HepG2 (cell line): ENCODE results near the gene PLXNB2. TPM values are rescaled to one million over a fixed set of nuclear protein-coding genes. Genes with fewer than 3 reads are reported as not detected.

Experiments used
- ATAC-seq: fragments of 200-7000 bp; cut with Tn5 transposase; 3 replicates; pipeline ENCODE4 v1.9.1; 2020; ENCODE audit warnings: mild to moderate bottlenecking, moderate library complexity
- BruUV-seq: library from RNA; stranded (reverse); fragments of 400-500 nt; replicated peaks from 2 replicates; lab custom pipeline; 2021; lab: Mats Ljungman, UMichigan
- CTCF ChIA-PET: fragments of 300-600 bp; formaldehyde crosslinking; extraction: SDS; loops from one replicate; lab custom pipeline; 2021; ENCODE audit warnings: low total read pairs, inconsistent platforms, low intra/inter-chr PET ratio; lab: Yijun Ruan, JAX
- POLR2A ChIA-PET: fragments of 350-600 bp; sonication (Branson Sonifier 250); formaldehyde crosslinking; loops from one replicate; lab custom pipeline; 2020; ENCODE audit warnings: antibody characterized with exemption, inconsistent platforms; lab: Yijun Ruan, JAX
- DNase-seq: peaks from one replicate; pipeline ENCODE4 v3.0.0-alpha.2; 2015; ENCODE audit warnings: low spot score
- FAIRE-seq: peaks from 3 replicates; lab custom pipeline; 2011; peaks lifted over from hg19 to GRCh38; lab: Jason Lieb, UNC
- H2AFZ ChIP-seq: one replicate; pipeline ENCODE4 v1.6.1; 2011; ENCODE audit warnings: low read length, inconsistent platforms
- H3K27ac ChIP-seq: fragments of 300-600 bp; 3 replicates; pipeline ENCODE4 v1.8.0; 2011; ENCODE audit warnings: mixed run types, mild to moderate bottlenecking, mixed read lengths, low read length, inconsistent platforms; ENCODE audit not compliant: insufficient read depth; ENCODE audit errors: extremely low read length
- H3K27me3 ChIP-seq, 2 experiments: fragments of 200-600 bp in 1 of 2; 2 replicates in 1 of 2; 3 replicates in 1 of 2; pipeline versions ENCODE4 v1.6.0 to v1.8.0; 2011; ENCODE audit warnings: low read length in 2 of 2, mild to moderate bottlenecking in 2 of 2, moderate library complexity in 2 of 2, inconsistent platforms in 1 of 2; ENCODE audit not compliant: insufficient read depth in 2 of 2, control insufficient read depth in 1 of 2
- H3K36me3 ChIP-seq, 2 experiments: fragments of 200-600 bp in 1 of 2; replicated peaks in 1 of 2; 2 replicates in 1 of 2; 3 replicates in 1 of 2; pipeline versions ENCODE4 v1.5.1 to v1.8.0; 2011; ENCODE audit warnings: low read length in 2 of 2, inconsistent platforms in 1 of 2; ENCODE audit not compliant: insufficient read depth in 2 of 2, control insufficient read depth in 1 of 2
- H3K4me1 ChIP-seq: 2 replicates; pipeline ENCODE4 v1.5.1; 2012; ENCODE audit warnings: low read length, inconsistent platforms; ENCODE audit not compliant: insufficient read depth
- H3K4me2 ChIP-seq: 2 replicates; pipeline ENCODE4 v1.6.0; 2011; ENCODE audit warnings: low read depth, low read length, inconsistent platforms
- H3K4me3 ChIP-seq, 3 experiments: fragments of 200-600 bp in 1 of 3; sonication (generic), shearing (Covaris generic) in 1 of 3; replicated peaks in 1 of 3; 2 replicates each; pipeline ENCODE4 v1.5.1; 2011 to 2016; ENCODE audit warnings: low read length in 3 of 3, inconsistent platforms in 2 of 3, low read depth in 2 of 3, mild to moderate bottlenecking in 2 of 3, control low read depth in 1 of 3, mixed read lengths in 1 of 3; ENCODE audit not compliant: insufficient read depth in 1 of 3
- H3K79me2 ChIP-seq: one replicate; pipeline ENCODE4 v1.6.1; 2011; ENCODE audit warnings: low read length, inconsistent platforms; ENCODE audit not compliant: insufficient read depth
- H3K9ac ChIP-seq: 2 replicates; pipeline ENCODE4 v1.6.0; 2011; ENCODE audit warnings: mild to moderate bottlenecking, low read depth, low read length, inconsistent platforms; ENCODE audit not compliant: insufficient read depth
- H3K9me3 ChIP-seq: 2 replicates; pipeline ENCODE4 v1.5.1; 2012; ENCODE audit warnings: mild to moderate bottlenecking, low read length
- H4K20me1 ChIP-seq: 2 replicates; pipeline ENCODE4 v1.6.0; 2011; ENCODE audit warnings: inconsistent platforms, mild to moderate bottlenecking, low read length, moderate library complexity; ENCODE audit not compliant: insufficient read depth
- CBX2 ChIP-seq, 2 experiments: fragments of 200-600 bp in 1 of 2; sonication (generic); formaldehyde crosslinking in 1 of 2; IDR thresholded peaks; 2 replicates each; pipeline versions ENCODE4 v1.7.0 to v1.8.1; 2018 to 2022; ENCODE audit warnings: low read depth in 2 of 2, low read length in 1 of 2, mild to moderate bottlenecking in 1 of 2, missing genetic modification reagents in 1 of 2
- HNRNPL ChIP-seq: fragments of 200-400 bp; formaldehyde crosslinking; IDR thresholded peaks from 2 replicates; pipeline ENCODE4 v1.6.1; 2017; ENCODE audit warnings: mild to moderate bottlenecking, low read depth, low read length
- JARID2 ChIP-seq: sonication (generic); formaldehyde crosslinking; IDR thresholded peaks from 2 replicates; pipeline ENCODE4 v1.8.1; 2023; ENCODE audit warnings: missing genetic modification reagents, inconsistent platforms; ENCODE audit not compliant: insufficient replicate concordance
- TCF7 ChIP-seq: sonication (generic); IDR thresholded peaks from 2 replicates; pipeline ENCODE4 v1.6.1; 2016; ENCODE audit warnings: antibody characterized with exemption, low read depth
- XRCC5 ChIP-seq: fragments of 200-400 bp; formaldehyde crosslinking; optimal IDR thresholded peaks from 2 replicates; pipeline ENCODE3; 2017; ENCODE audit warnings: mild to moderate bottlenecking, low read length
- WGBS: methylation state at CpG from one replicate; pipeline ENCODE4 v1.1.6; 2017; ENCODE audit warnings: low lambda C conversion rate; 5-methylcytosine and 5-hydroxymethylcytosine counted together
- in situ Hi-C: cut with HindIII; loops from 2 replicates; pipeline ENCODE4 v1.10.0; 2017; ENCODE audit warnings: low pct_unique_long_range_greater_than_20kb; ENCODE audit not compliant: extremely low pct_ligation_motif_present
- intact Hi-C: fragments of 100-400 bp; cut with micrococcal nuclease; formaldehyde crosslinking; loops from one replicate; pipeline ENCODE4 v1.10.0; 2022; ENCODE audit not compliant: unreplicated experiment
- polyA plus RNA-seq, 8 experiments: library from polyadenylated mRNA; depleted of rRNA in 3 of 8; stranded (reverse) in 7 of 8; unstranded in 1 of 8; fragments of >200 nt; fragmentation: Illumina TruSeq in 4 of 8; extraction: Trizol in 4 of 8; gene quantifications; 2 replicates each; pipeline versions ENCODE4 v1.2.1 to v1.2.3, GENCODE V29; 2011 to 2016; ENCODE audit warnings: low read depth in 4 of 8, missing spikeins in 1 of 8, mixed read lengths in 1 of 8; ENCODE audit not compliant: insufficient read depth in 1 of 8
- total RNA-seq, 5 experiments: library from RNA; depleted of rRNA; stranded (reverse); fragments of >200 nt; fragmentation: Illumina TruSeq; extraction: Trizol; gene quantifications; 2 replicates each; pipeline ENCODE4 v1.2.3, GENCODE V29; 2016; ENCODE audit warnings: low read depth in 1 of 5
- TF ChIP-seq, protein P1 (sequence below): sonication (generic); formaldehyde crosslinking; IDR thresholded peaks from 2 replicates; pipeline ENCODE4 v1.5.1; 2020; ENCODE audit warnings: mild to moderate bottlenecking, missing genetic modification reagents, moderate library complexity
- TF ChIP-seq, protein P2 (sequence below): sonication (generic); formaldehyde crosslinking; IDR thresholded peaks from 2 replicates; pipeline ENCODE4 v1.9.0; 2021; ENCODE audit warnings: mild to moderate bottlenecking, missing genetic modification reagents

The PLXNB2 gene
- total and polyA plus RNA-seq, 2 of the 13 experiments (the other 11 are each of a cell fraction or from before 2014, with no cell fraction given): 32.6 to 68.9 TPM

GRCh38 chr22:50339945-50340879 lies 32.8 kb upstream of the PLXNB2 start (continued):
- TF ChIP-seq CBX2 (IDR thresholded peaks at IDR 0.05; ENCODE audit: low read depth, low read length) (no peak), CBX2 (CRISPR knock-in tag; IDR thresholded peaks at IDR 0.05; ENCODE audit: low read depth) (no peak), XRCC5 (peak; percentile 43)
- TF ChIP-seq, protein P1, sequence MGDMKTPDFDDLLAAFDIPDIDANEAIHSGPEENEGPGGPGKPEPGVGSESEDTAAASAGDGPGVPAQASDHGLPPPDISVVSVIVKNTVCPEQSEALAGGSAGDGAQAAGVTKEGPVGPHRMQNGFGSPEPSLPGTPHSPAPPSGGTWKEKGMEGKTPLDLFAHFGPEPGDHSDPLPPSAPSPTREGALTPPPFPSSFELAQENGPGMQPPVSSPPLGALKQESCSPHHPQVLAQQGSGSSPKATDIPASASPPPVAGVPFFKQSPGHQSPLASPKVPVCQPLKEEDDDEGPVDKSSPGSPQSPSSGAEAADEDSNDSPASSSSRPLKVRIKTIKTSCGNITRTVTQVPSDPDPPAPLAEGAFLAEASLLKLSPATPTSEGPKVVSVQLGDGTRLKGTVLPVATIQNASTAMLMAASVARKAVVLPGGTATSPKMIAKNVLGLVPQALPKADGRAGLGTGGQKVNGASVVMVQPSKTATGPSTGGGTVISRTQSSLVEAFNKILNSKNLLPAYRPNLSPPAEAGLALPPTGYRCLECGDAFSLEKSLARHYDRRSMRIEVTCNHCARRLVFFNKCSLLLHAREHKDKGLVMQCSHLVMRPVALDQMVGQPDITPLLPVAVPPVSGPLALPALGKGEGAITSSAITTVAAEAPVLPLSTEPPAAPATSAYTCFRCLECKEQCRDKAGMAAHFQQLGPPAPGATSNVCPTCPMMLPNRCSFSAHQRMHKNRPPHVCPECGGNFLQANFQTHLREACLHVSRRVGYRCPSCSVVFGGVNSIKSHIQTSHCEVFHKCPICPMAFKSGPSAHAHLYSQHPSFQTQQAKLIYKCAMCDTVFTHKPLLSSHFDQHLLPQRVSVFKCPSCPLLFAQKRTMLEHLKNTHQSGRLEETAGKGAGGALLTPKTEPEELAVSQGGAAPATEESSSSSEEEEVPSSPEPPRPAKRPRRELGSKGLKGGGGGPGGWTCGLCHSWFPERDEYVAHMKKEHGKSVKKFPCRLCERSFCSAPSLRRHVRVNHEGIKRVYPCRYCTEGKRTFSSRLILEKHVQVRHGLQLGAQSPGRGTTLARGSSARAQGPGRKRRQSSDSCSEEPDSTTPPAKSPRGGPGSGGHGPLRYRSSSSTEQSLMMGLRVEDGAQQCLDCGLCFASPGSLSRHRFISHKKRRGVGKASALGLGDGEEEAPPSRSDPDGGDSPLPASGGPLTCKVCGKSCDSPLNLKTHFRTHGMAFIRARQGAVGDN (CRISPR knock-in tag): peak; percentile 67
- TF ChIP-seq, all 625 proteins: peak for 24

DNA sequence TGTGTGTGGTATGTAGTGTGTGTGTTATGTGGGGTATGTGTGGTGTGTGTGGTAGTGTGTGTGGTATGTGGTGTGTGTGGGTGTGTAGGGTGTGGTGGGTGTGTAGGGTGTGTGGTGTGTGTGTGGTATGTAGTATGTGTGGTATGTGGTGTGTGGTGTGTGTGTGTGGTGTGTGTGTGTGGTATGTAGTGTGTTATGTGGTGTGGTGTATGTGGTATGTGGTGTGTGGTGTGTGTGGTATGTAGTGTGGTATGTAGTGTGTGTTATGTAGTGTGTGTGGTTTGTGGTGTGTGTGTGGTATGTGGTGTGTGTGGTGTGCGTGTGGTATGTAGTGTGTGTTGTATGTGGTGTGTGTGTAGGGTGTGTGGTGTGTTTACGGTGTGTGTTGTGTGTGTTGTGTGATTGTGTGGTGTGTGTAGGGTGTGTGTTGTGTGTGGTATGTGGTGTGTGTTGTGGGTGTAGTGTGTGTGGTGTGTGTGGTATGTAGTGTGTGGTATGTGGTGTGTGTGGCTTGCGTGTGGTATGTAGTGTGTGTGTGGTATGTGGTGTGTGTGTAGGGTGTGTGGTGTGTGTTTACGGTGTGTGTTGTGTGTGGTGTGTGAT lies 31.5 kb upstream of the PLXNB2 start:
- 0 out of 2 replicates have a peak, but pooled peaks cover 4% of the 10 kb centered on the region for H4K20me1 ChIP-seq
- TF ChIP-seq, protein P2, sequence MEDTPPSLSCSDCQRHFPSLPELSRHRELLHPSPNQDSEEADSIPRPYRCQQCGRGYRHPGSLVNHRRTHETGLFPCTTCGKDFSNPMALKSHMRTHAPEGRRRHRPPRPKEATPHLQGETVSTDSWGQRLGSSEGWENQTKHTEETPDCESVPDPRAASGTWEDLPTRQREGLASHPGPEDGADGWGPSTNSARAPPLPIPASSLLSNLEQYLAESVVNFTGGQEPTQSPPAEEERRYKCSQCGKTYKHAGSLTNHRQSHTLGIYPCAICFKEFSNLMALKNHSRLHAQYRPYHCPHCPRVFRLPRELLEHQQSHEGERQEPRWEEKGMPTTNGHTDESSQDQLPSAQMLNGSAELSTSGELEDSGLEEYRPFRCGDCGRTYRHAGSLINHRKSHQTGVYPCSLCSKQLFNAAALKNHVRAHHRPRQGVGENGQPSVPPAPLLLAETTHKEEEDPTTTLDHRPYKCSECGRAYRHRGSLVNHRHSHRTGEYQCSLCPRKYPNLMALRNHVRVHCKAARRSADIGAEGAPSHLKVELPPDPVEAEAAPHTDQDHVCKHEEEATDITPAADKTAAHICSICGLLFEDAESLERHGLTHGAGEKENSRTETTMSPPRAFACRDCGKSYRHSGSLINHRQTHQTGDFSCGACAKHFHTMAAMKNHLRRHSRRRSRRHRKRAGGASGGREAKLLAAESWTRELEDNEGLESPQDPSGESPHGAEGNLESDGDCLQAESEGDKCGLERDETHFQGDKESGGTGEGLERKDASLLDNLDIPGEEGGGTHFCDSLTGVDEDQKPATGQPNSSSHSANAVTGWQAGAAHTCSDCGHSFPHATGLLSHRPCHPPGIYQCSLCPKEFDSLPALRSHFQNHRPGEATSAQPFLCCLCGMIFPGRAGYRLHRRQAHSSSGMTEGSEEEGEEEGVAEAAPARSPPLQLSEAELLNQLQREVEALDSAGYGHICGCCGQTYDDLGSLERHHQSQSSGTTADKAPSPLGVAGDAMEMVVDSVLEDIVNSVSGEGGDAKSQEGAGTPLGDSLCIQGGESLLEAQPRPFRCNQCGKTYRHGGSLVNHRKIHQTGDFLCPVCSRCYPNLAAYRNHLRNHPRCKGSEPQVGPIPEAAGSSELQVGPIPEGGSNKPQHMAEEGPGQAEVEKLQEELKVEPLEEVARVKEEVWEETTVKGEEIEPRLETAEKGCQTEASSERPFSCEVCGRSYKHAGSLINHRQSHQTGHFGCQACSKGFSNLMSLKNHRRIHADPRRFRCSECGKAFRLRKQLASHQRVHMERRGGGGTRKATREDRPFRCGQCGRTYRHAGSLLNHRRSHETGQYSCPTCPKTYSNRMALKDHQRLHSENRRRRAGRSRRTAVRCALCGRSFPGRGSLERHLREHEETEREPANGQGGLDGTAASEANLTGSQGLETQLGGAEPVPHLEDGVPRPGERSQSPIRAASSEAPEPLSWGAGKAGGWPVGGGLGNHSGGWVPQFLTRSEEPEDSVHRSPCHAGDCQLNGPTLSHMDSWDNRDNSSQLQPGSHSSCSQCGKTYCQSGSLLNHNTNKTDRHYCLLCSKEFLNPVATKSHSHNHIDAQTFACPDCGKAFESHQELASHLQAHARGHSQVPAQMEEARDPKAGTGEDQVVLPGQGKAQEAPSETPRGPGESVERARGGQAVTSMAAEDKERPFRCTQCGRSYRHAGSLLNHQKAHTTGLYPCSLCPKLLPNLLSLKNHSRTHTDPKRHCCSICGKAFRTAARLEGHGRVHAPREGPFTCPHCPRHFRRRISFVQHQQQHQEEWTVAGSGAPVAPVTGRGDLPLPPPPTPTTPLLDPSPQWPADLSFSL (CRISPR knock-in tag): peak; percentile 82
- TF ChIP-seq JARID2 (CRISPR knock-in tag): no peak
- TF ChIP-seq HNRNPL: 0 out of 2 replicates have a peak, but pooled peaks have one; percentile 18
- TF ChIP-seq TCF7: no peak
- no peak overlapping the region for H2AFZ ChIP-seq
- in situ Hi-C loops: no loop called here
- no peak overlapping the region for H3K9ac ChIP-seq
- ATAC-seq (no peak), DNase-seq (no peak), FAIRE-seq (no peak)
- H3K36me3 ChIP-seq: no peaks in the 10 kb centered on the region
- intact Hi-C loops: no loop called here
- H3K9me3 ChIP-seq: no peaks in the 10 kb centered on the region
- H3K4me2 ChIP-seq: no peak overlapping the region
- ChIA-PET CTCF (no interaction called here), POLR2A (no interaction called here)
- no peak overlapping the region for H3K27ac ChIP-seq
- H3K27me3 ChIP-seq: no peaks in the 10 kb centered on the region
- peaks cover 2% of the 10 kb centered on the region for H3K79me2 ChIP-seq
- WGBS: 97% methylated on average over 4 of the region's 4 CpGs
- H3K4me1 ChIP-seq: peaks cover 34% of the 10 kb centered on the region
- H3K4me3 ChIP-seq: no peak overlapping the region
- no TSS peak for BruUV-seq
